Right atrium auricular region (tissue), 2 donors: ENCODE data around the gene EPM2A. TPM values are rescaled to one million over a fixed set of nuclear protein-coding genes. Genes with fewer than 3 reads are reported as not detected.
"Not testable (repeated sequence)": the region's sequence is repeated elsewhere in the genome, so short reads cannot be mapped to it uniquely, and the experiment has no call there.

ENCODE experiments used
- DNase-seq: peaks from one replicate; pipeline ENCODE4 v3.0.0-alpha.2; 2019; ENCODE audit warnings: low spot score
- H3K27ac ChIP-seq, 2 donors: fragments of 200-600 bp; sonication (generic); 1 replicate in 1 of 2; 2 replicates in 1 of 2; pipeline ENCODE4 v1.5.1; 2016 to 2019
- H3K27me3 ChIP-seq, 2 donors: fragments of 200-600 bp; sonication (generic); one replicate each; pipeline versions ENCODE4 v1.5.1 to v1.6.0; 2017 to 2019
- H3K36me3 ChIP-seq: fragments of 200-600 bp; sonication (generic); one replicate; pipeline ENCODE4 v1.5.1; 2016
- H3K4me1 ChIP-seq, 2 donors: fragments of 200-600 bp; sonication (generic); one replicate each; pipeline versions ENCODE4 v1.5.1 to v1.6.0; 2017 to 2019
- H3K4me3 ChIP-seq, 2 donors: fragments of 200-600 bp; sonication (generic); 1 replicate in 1 of 2; 2 replicates in 1 of 2; pipeline ENCODE4 v1.5.1; 2017 to 2019; ENCODE audit warnings: mild to moderate bottlenecking in 1 of 2, moderate library complexity in 1 of 2
- H3K9me3 ChIP-seq, 2 donors: fragments of 200-600 bp; sonication (generic); one replicate each; pipeline ENCODE4 v1.5.1; 2019
- CTCF ChIP-seq, 2 donors: fragments of 200-600 bp; sonication (generic); IDR thresholded peaks; one replicate each; pipeline ENCODE4 v1.5.1; 2019; ENCODE audit warnings: antibody characterized with exemption in 2 of 2
- total RNA-seq, 2 donors: library from RNA; depleted of rRNA; stranded (reverse); fragments of >200 nt; gene quantifications; one replicate each; pipeline ENCODE4 v1.1.0, GENCODE V29; 2016

EPM2A gene
- total RNA-seq, 2 donors from 2014 or later: 24.2 to 24.7 TPM

DNA sequence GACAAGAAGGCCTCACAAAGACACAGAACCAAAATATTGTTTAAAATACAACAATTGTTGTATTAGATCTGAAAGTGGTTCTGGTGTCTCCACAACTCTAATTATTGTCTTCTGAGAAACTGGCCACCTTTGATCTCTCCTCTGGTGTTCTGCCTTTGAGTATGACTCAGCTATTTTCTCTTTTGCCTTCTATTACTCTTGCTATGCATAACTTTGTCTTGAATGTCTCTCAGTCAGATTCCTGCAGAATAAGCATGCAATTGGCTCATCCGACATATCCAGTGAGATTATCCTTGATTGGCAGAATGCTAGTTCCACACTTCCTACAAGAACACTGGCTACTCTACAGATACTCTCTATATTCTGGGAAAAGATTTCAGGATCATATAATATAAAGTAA, 14.3 kb upstream of the EPM2A start:
- Histone ChIP-seq H3K4me1 (no peaks in the 10 kb centered on the region), H3K27ac (no peak overlapping the region), H3K36me3 (no peaks in the 10 kb centered on the region), H3K9me3 (peaks cover 0 to 4% of the 10 kb centered on the region in 2 donors), H3K27me3 (no peaks in the 10 kb centered on the region), H3K4me3 (no peak overlapping the region)
- TF ChIP-seq CTCF (IDR thresholded peaks at IDR 0.05): no peak
- no peak for DNase-seq

GRCh38 chr6:145745861-145746260, 10.5 kb upstream of the EPM2A start:
- Histone ChIP-seq H3K36me3 (no peaks in the 10 kb centered on the region), H3K9me3 (peaks cover 0 to 4% of the 10 kb centered on the region in 2 donors), H3K27ac (no peak overlapping the region), H3K4me1 (no peaks in the 10 kb centered on the region), H3K27me3 (no peaks in the 10 kb centered on the region), H3K4me3 (no peak overlapping the region)
- DNase-seq: no peak
- TF ChIP-seq CTCF (IDR thresholded peaks at IDR 0.05): no peak

DNA sequence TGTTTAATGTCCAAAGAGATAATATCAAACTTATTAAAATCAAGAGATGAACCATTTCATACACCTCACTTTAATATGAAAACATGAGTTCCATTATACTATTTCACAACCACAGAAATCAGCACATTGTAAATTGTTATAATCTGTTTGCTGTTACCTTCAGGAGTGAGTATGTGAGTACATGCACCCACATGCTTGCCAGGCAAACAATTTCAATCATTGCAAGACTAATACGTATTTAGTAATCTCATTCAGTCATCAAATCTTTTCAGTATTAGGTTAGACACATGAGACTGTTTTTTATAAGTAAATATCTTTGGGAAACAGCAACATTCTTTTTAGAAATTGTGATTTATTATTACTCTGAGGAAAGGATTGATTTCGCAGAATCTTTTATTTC, 9.3 kb upstream of the EPM2A start:
- TF ChIP-seq CTCF (IDR thresholded peaks at IDR 0.05): no peak

DNA sequence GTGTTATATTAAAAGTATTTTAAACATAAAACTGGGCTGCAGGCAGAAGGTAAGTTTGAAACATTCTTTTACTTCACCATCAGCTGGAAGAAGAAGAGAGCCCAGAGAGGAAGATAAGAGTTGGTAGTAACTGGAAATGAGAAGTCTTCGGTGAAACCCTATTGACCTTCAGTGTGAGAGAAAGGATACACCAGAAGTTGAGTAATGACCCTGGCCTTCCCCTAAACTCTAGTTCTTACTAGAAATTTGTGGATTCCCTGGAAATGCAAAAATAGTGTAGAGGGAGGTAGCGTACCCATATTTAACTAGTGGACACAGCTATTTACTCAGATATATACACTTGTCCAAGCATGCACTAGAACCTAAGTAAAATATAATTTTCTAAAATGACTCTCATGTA, 8.0 kb upstream of the EPM2A start:
- H3K9me3 ChIP-seq: peaks cover 0 to 4% of the 10 kb centered on the region in 2 donors

More for the DNA sequence above, 9.3 kb upstream of the EPM2A start:
- Histone ChIP-seq H3K9me3 (peaks cover 0 to 4% of the 10 kb centered on the region in 2 donors), H3K27me3 (no peaks in the 10 kb centered on the region), H3K36me3 (no peaks in the 10 kb centered on the region), H3K4me3 (no peak overlapping the region), H3K27ac (no peak overlapping the region), H3K4me1 (no peaks in the 10 kb centered on the region)
- no peak for DNase-seq

GRCh38 chr6:145742472-145742871, 7.2 kb upstream of the EPM2A start:
- H3K27me3 ChIP-seq, H3K27ac ChIP-seq, H3K4me1 ChIP-seq, H3K9me3 ChIP-seq, H3K4me3 ChIP-seq, H3K36me3 ChIP-seq, DNase-seq: not testable (repeated sequence)

More for the DNA sequence above, 8.0 kb upstream of the EPM2A start:
- DNase-seq: no peak
- Histone ChIP-seq H3K27ac (no peak overlapping the region), H3K27me3 (no peaks in the 10 kb centered on the region), H3K4me1 (no peaks in the 10 kb centered on the region), H3K4me3 (no peak overlapping the region), H3K36me3 (no peaks in the 10 kb centered on the region)
- TF ChIP-seq CTCF (IDR thresholded peaks at IDR 0.05): no peak

DNA sequence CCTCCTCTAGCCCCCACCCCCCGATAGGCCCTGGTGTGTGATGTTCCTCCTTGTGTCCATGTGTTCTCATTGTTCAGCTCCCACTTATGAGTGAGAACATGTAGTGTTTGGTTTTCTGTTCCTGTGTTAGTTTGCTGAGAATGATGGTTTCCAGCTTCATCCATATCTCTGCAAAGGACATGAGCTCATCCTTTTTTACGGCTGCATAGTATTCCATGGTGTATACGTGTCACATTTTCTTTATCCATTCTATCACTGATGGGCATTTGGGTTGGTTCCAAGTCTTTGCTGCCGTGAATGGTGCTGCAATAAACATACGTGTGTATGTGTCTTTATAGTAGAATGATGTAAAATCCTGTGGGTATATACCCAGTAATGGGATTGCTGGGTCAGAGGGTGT, 4.4 kb upstream of the EPM2A start:
- not testable (repeated sequence) for H3K27ac ChIP-seq, H3K27me3 ChIP-seq, H3K36me3 ChIP-seq, H3K4me1 ChIP-seq, DNase-seq, H3K4me3 ChIP-seq, H3K9me3 ChIP-seq

DNA sequence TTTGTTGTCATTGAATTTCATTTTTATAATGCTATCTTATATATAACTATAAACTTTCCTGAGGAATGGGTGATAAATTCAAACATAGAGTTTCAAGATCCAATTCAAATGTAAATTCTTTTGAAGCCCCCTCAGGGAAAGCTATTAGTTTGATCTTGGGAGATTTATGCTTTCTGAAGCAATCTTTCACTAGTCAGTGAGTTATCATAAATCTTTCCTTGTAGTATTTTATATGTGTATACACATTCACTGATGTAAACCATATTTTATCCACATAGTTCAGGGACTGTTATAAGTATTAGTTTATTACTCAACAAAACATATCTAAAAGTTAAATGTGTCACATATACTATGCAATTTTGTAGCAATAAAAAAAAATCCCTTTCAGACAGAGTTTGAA, 2.9 kb upstream of the EPM2A start:
- no peaks in the 10 kb centered on the region for H3K36me3 ChIP-seq
- no peaks in the 10 kb centered on the region for H3K9me3 ChIP-seq
- no peaks in the 10 kb centered on the region for H3K27me3 ChIP-seq
- peaks cover 0 to 14% of the 10 kb centered on the region in 2 donors for H3K4me1 ChIP-seq
- no peak for DNase-seq
- no peak overlapping the region for H3K4me3 ChIP-seq
- TF ChIP-seq CTCF (IDR thresholded peaks at IDR 0.05): no peak
- no peak overlapping the region for H3K27ac ChIP-seq
